ENCODE measurements around the gene ZNF195.

GRCh38 chr11:3347127-3347526 lies 31.8 kb downstream of the ZNF195 start:
- TF ChIP-seq CTCF (IDR thresholded peaks at IDR 0.05) = no peak
- TF ChIP-seq EZH2 (IDR thresholded peaks at IDR 0.05) = no peak
- TF ChIP-seq EZH2phosphoT487 (IDR thresholded peaks at IDR 0.05) = no peak

Measured in neural progenitor cell (in vitro differentiated cells).